Bronchial epithelial cell (primary cell): ENCODE results near the gene CNTN1. TPM values are rescaled to one million over a fixed set of nuclear protein-coding genes. Genes with fewer than 3 reads are reported as not detected.

ENCODE experiments used
- DNase-seq: peaks from one replicate; pipeline ENCODE4 v3.0.0-alpha.2; 2010; ENCODE audit warnings: low read depth
- FAIRE-seq: peaks from 2 replicates; lab custom pipeline; 2011; peaks lifted over from hg19 to GRCh38; lab: Jason Lieb, UNC
- H3K27me3 ChIP-seq: 2 replicates; pipeline ENCODE4 v1.5.1; 2011; ENCODE audit warnings: low read length; ENCODE audit not compliant: control insufficient read depth, insufficient read depth
- H3K36me3 ChIP-seq: 2 replicates; pipeline ENCODE4 v1.5.1; 2011; ENCODE audit warnings: low read length; ENCODE audit not compliant: control insufficient read depth, insufficient read depth
- H3K4me3 ChIP-seq: 2 replicates; pipeline ENCODE4 v1.5.1; 2011; ENCODE audit warnings: mild to moderate bottlenecking, low read depth, low read length, control low read depth
- total RNA-seq: library from RNA; depleted of rRNA; stranded (reverse); fragments of >200 nt; gene quantifications from 2 replicates; pipeline ENCODE4 v1.2.1, GENCODE V29; 2014
- TF ChIP-seq, protein P1 (sequence below): IDR thresholded peaks from 2 replicates; pipeline ENCODE4 v1.5.1; 2011; ENCODE audit warnings: mild to moderate bottlenecking, moderate library complexity, low read length, control low read depth, inconsistent platforms; ENCODE audit not compliant: insufficient read depth, severe bottlenecking

The CNTN1 gene
- total RNA-seq: 2.4 and 30.3 TPM in 2 replicates

DNA sequence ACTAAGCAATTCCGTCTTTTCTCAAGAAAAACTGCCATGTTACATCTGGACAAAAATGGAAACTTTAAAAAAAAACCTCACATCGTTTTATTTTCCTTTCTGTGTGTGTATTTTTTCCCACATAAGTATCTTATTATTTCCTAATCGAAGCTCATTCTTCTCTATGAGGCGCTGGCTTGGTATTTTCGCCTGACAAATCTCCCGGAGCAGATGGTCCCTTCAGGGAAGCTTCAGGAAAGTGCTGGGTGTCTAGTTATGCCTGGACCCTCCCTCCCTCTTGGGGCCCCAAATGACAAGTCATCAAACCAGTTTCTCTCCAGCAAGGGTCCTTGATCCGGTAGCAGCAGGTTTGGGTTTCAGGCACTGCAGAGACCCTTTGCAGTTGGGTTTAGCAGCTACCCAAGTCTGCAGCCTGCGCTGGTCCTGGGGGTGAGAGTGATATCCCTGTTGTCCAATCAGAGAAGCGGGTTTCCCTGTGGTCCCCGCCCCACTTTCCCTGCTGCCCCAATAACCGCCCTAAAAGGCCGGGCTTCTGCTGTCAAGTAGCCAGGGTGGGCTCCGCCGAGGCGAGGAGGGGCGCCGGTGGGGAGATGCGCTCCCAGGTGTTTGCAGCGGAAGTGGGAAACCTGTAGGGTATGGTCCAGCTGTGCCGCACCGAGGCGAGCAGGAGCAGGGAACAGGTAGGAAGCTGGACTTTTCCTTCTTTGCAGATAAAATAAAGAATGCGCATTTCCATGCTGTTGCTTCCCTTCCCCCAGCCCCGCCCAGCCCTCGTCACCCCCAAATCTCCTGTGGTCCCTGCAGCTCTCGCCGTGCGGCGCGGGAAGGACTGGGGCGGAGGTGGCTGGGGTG lies at the start of gene CNTN1:
TSS of gene CNTN1 (plus strand) at position 527 of the 852 bp plus-strand sequence.
- FAIRE-seq: no peak
- peak within 1 kb of the TSS; percentile 80 for H3K4me3 ChIP-seq
- TF ChIP-seq, protein P1, sequence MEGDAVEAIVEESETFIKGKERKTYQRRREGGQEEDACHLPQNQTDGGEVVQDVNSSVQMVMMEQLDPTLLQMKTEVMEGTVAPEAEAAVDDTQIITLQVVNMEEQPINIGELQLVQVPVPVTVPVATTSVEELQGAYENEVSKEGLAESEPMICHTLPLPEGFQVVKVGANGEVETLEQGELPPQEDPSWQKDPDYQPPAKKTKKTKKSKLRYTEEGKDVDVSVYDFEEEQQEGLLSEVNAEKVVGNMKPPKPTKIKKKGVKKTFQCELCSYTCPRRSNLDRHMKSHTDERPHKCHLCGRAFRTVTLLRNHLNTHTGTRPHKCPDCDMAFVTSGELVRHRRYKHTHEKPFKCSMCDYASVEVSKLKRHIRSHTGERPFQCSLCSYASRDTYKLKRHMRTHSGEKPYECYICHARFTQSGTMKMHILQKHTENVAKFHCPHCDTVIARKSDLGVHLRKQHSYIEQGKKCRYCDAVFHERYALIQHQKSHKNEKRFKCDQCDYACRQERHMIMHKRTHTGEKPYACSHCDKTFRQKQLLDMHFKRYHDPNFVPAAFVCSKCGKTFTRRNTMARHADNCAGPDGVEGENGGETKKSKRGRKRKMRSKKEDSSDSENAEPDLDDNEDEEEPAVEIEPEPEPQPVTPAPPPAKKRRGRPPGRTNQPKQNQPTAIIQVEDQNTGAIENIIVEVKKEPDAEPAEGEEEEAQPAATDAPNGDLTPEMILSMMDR: no peak
- H3K36me3 ChIP-seq: no peaks in the 10 kb centered on the region
- DNase-seq: peak; percentile 83
- no peaks in the 10 kb centered on the region for H3K27me3 ChIP-seq

DNA sequence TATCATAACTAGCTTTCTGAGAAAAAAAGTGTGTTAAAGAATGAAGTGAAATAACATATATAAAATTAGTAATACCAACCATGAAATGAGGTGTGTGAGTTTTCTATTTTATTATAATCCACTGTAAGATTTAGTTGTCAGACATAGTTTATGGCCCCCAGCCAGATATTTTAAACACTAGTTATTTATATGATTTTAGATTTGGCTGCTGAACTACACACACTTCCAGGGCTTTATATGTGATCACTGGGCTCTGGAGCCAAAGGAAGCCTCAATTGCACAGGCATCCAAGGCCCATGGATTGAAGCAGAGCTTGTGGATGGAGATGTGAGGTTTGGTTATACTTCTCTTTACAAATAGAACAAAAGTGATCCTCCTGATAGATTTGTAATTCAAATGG lies 48.7 kb upstream of the CNTN1 start:
- Histone ChIP-seq H3K27me3 (no peaks in the 10 kb centered on the region), H3K4me3 (no peak overlapping the region), H3K36me3 (no peaks in the 10 kb centered on the region)
- DNase-seq (no peak), FAIRE-seq (no peak)
- TF ChIP-seq, protein P1: no peak

DNA sequence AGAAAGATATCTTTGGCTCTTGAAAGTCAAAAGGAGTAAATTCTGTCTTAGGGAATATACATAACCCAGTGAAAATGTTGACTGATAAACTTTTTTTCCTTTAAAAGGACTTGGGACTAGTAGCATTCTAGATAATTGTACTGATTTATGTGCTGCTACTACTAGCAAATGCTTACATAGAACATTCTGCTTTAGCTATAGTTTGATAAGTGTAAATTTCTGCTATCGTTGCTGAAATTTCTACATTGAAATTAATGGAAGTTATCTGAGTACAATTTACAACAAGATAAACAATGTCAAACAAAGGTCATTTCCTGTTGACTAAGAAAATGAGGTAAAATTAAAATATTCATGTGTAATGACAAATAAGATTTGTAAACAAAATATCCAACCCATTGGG lies 48.3 kb upstream of the CNTN1 start:
- Histone ChIP-seq H3K27me3 (no peaks in the 10 kb centered on the region), H3K36me3 (no peaks in the 10 kb centered on the region), H3K4me3 (no peak overlapping the region)
- DNase-seq (no peak), FAIRE-seq (no peak)
- TF ChIP-seq, protein P1: no peak

DNA sequence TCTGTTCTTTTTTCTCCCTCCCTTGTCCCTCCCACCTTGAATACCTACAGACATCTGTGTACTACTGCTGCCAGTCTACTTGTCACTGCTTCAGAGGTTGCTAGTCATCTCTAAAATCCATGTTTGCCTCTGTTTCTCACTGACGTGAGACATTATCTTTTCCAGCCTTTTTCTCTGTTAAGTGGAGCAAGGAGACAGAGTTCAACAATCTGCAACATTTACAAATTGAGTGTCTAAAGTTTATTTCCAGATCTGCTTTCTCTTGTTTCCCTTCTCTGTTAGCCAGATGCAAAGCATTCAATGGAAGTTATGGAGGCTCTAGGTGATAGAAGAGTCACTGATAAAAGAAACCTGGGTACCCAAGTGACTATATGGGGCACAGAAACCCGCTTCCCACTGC lies 47.5 kb upstream of the CNTN1 start:
- DNase-seq (no peak), FAIRE-seq (no peak)
- no peaks in the 10 kb centered on the region for H3K36me3 ChIP-seq
- TF ChIP-seq, protein P1: no peak
- H3K4me3 ChIP-seq: no peak overlapping the region
- no peaks in the 10 kb centered on the region for H3K27me3 ChIP-seq

DNA sequence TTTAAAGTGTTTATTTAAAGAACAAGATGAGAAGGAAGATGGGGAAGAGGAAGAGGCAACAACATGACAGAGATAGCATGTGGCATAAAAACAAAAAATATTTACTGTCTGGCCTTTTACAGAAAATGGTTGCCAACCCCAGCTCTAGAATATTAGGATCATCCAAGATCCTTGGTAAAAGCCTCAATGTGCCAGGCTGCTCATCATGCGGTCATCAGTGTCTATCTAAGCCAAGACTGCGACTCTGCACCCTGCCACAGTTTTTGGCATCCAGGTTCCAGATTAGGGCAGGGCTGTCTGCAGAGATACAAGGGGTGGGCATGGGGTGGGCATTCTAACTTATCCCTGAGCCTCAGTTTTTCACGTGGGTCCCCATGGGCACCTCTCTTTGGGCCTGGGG lies 46.9 kb upstream of the CNTN1 start:
- Histone ChIP-seq H3K4me3 (no peak overlapping the region), H3K36me3 (no peaks in the 10 kb centered on the region), H3K27me3 (no peaks in the 10 kb centered on the region)
- DNase-seq (no peak), FAIRE-seq (no peak)
- TF ChIP-seq, protein P1: no peak

DNA sequence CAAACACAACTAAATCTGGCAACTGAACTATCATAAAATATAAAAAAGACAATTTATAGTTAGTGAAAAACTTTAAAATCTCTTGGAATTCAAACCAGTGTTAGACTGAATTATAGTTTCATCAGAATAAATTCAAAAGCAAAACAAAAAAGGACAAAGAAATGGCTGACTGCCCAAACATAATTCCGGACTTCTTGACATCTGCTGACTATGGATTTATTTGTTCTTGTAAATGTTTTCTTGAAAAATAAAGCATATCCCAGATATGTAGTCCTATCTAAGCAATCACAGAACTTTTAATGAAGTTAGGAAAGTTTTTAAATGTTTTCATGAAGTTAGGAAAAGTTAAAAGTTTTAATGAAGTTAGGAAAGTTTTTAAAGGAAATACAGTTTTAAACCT lies 45.8 kb upstream of the CNTN1 start:
- TF ChIP-seq, protein P1: no peak
- Histone ChIP-seq H3K36me3 (no peaks in the 10 kb centered on the region), H3K4me3 (no peak overlapping the region), H3K27me3 (no peaks in the 10 kb centered on the region)
- FAIRE-seq: no peak
- DNase-seq: no peak
